HEK293 (cell line): ENCODE results near the gene GPHN.

Source experiments
- ATF2 ChIP-seq: fragments of 450-650 bp; formaldehyde crosslinking; IDR thresholded peaks from 2 replicates; pipeline ENCODE4 v1.5.1; 2016; ENCODE audit warnings: missing biosample characterization, missing genetic modification characterization, low read depth
- BCL11A ChIP-seq: fragments of 450-650 bp; formaldehyde crosslinking; IDR thresholded peaks from 2 replicates; pipeline ENCODE4 v1.5.1; 2016; ENCODE audit warnings: low read depth, missing biosample characterization, missing genetic modification characterization
- HOXC10 ChIP-seq: sonication (generic); formaldehyde crosslinking; IDR thresholded peaks from 2 replicates; pipeline ENCODE4 v1.8.1; 2023; ENCODE audit warnings: mild to moderate bottlenecking, missing genetic modification reagents
- KLF8 ChIP-seq: fragments of 450-650 bp; formaldehyde crosslinking; IDR thresholded peaks from 2 replicates; pipeline ENCODE4 v1.5.1; 2016; ENCODE audit warnings: missing biosample characterization, missing genetic modification characterization
- PRDM4 ChIP-seq: fragments of 450-650 bp; formaldehyde crosslinking; IDR thresholded peaks from 2 replicates; pipeline ENCODE4 v1.5.1; 2017; ENCODE audit warnings: missing biosample characterization, missing genetic modification characterization
- SCRT1 ChIP-seq: fragments of 450-650 bp; formaldehyde crosslinking; IDR thresholded peaks from 2 replicates; pipeline ENCODE4 v1.5.1; 2016; ENCODE audit warnings: missing biosample characterization, missing genetic modification characterization, borderline replicate concordance
- ZBTB11 ChIP-seq: fragments of 450-650 bp; formaldehyde crosslinking; conservative IDR thresholded peaks from 2 replicates; pipeline ENCODE4 v1.5.1; 2016; ENCODE audit warnings: low read depth, missing biosample characterization, missing genetic modification characterization
- ZBTB6 ChIP-seq: fragments of 450-650 bp; formaldehyde crosslinking; IDR thresholded peaks from 2 replicates; pipeline ENCODE4 v1.5.1; 2017; ENCODE audit warnings: missing biosample characterization, missing genetic modification characterization
- ZEB2 ChIP-seq: fragments of 450-650 bp; formaldehyde crosslinking; IDR thresholded peaks from 2 replicates; pipeline ENCODE4 v1.5.1; 2016; ENCODE audit warnings: missing biosample characterization, missing genetic modification characterization
- ZFP41 ChIP-seq: fragments of 450-650 bp; formaldehyde crosslinking; IDR thresholded peaks from 2 replicates; pipeline ENCODE4 v1.5.1; 2016; ENCODE audit warnings: missing biosample characterization, missing genetic modification characterization, borderline replicate concordance
- ZIC2 ChIP-seq: fragments of 450-650 bp; formaldehyde crosslinking; IDR thresholded peaks from 2 replicates; pipeline ENCODE4 v1.5.1; 2016; ENCODE audit warnings: missing biosample characterization, missing genetic modification characterization
- ZNF10 ChIP-seq: fragments of 450-650 bp; formaldehyde crosslinking; IDR thresholded peaks from 2 replicates; pipeline ENCODE4 v1.5.1; 2017; ENCODE audit warnings: missing biosample characterization, missing genetic modification characterization
- ZNF121 ChIP-seq: fragments of 450-650 bp; formaldehyde crosslinking; IDR thresholded peaks from 2 replicates; pipeline ENCODE4 v1.5.1; 2016; ENCODE audit warnings: missing biosample characterization, missing genetic modification characterization
- ZNF146 ChIP-seq: fragments of 450-650 bp; formaldehyde crosslinking; IDR thresholded peaks from 2 replicates; pipeline ENCODE4 v1.5.1; 2016; ENCODE audit warnings: missing biosample characterization, missing genetic modification characterization
- ZNF157 ChIP-seq: fragments of 450-650 bp; formaldehyde crosslinking; IDR thresholded peaks from 2 replicates; pipeline ENCODE4 v1.5.1; 2016; ENCODE audit warnings: missing biosample characterization, missing genetic modification characterization
- ZNF248 ChIP-seq: fragments of 450-650 bp; formaldehyde crosslinking; IDR thresholded peaks from 2 replicates; pipeline ENCODE4 v1.5.1; 2017; ENCODE audit warnings: missing biosample characterization, missing genetic modification characterization
- ZNF26 ChIP-seq: fragments of 450-650 bp; formaldehyde crosslinking; IDR thresholded peaks from 2 replicates; pipeline ENCODE4 v1.5.1; 2016; ENCODE audit warnings: missing biosample characterization, missing genetic modification characterization
- ZNF324 ChIP-seq: fragments of 450-650 bp; formaldehyde crosslinking; IDR thresholded peaks from 2 replicates; pipeline ENCODE4 v1.5.1; 2016; ENCODE audit warnings: missing biosample characterization, missing genetic modification characterization
- ZNF354C ChIP-seq: fragments of 450-650 bp; formaldehyde crosslinking; IDR thresholded peaks from 2 replicates; pipeline ENCODE4 v1.5.1; 2016; ENCODE audit warnings: missing biosample characterization, missing genetic modification characterization, low read depth, borderline replicate concordance
- ZNF398 ChIP-seq: fragments of 450-650 bp; formaldehyde crosslinking; IDR thresholded peaks from 2 replicates; pipeline ENCODE4 v1.5.1; 2017; ENCODE audit warnings: missing biosample characterization, missing genetic modification characterization
- ZNF560 ChIP-seq: fragments of 450-650 bp; formaldehyde crosslinking; IDR thresholded peaks from 2 replicates; pipeline ENCODE4 v1.5.1; 2017; ENCODE audit warnings: missing biosample characterization, missing genetic modification characterization, borderline replicate concordance
- ZNF670 ChIP-seq: fragments of 450-650 bp; formaldehyde crosslinking; IDR thresholded peaks from 2 replicates; pipeline ENCODE4 v1.5.1; 2016; ENCODE audit warnings: missing biosample characterization, missing genetic modification characterization, low read depth
- ZNF747 ChIP-seq: fragments of 450-650 bp; formaldehyde crosslinking; IDR thresholded peaks from 2 replicates; pipeline ENCODE4 v1.5.1; 2016; ENCODE audit warnings: missing biosample characterization, missing genetic modification characterization
- ZNF843 ChIP-seq: fragments of 450-650 bp; formaldehyde crosslinking; IDR thresholded peaks from 2 replicates; pipeline ENCODE4 v1.5.1; 2016; ENCODE audit warnings: missing biosample characterization, missing genetic modification characterization

Gene GPHN

GRCh38 chr14:67186789-67187584, 679.0 kb downstream of the GPHN start (continued):
- TF ChIP-seq ZNF747 (tag by site-specific recombination) (no peak), ATF2 (no peak), ZNF354C (tag by site-specific recombination) (no peak), ZIC2 (no peak), KLF8 (tag by site-specific recombination) (peak; percentile 53), BCL11A (tag by site-specific recombination) (no peak), ZNF10 (tag by site-specific recombination) (peak; percentile 68), PRDM4 (tag by site-specific recombination) (no peak), ZNF146 (tag by site-specific recombination) (no peak), ZEB2 (no peak), ZBTB6 (no peak), ZBTB11 (tag by site-specific recombination) (no peak), SCRT1 (tag by site-specific recombination) (no peak), ZNF157 (tag by site-specific recombination) (no peak), ZNF248 (tag by site-specific recombination) (no peak), ZFP41 (tag by site-specific recombination) (no peak), HOXC10 (CRISPR knock-in tag) (no peak), ZNF843 (tag by site-specific recombination) (no peak), ZNF560 (tag by site-specific recombination) (no peak), ZNF121 (tag by site-specific recombination) (no peak), ZNF324 (tag by site-specific recombination) (0 out of 2 replicates have a peak, but pooled peaks have one; percentile 46), ZNF670 (tag by site-specific recombination) (no peak), ZNF26 (tag by site-specific recombination) (no peak; the same call in 1 of the 2 replicates), ZNF398 (peak; percentile 40)
